Naive thymus-derived CD8-positive, alpha-beta T cell (primary cell): ENCODE measurements around the gene CRB1. TPM values are rescaled to one million over a fixed set of nuclear protein-coding genes. Genes with fewer than 3 reads are reported as not detected.

ENCODE experiments used
- ATAC-seq, 2 donors: fragments of 150-1000 bp; cut with Tn5 transposase in 1 of 2; sonication (Bioruptor Pico), chemical (Tn5 transposase) in 1 of 2; 1 replicate in 1 of 2; 2 replicates in 1 of 2; pipeline ENCODE4 v1.10.0; 2021; ENCODE audit warnings: mild to moderate bottlenecking in 2 of 2, moderate library complexity in 2 of 2
- POLR2A ChIA-PET: fragments of 350-600 bp; sonication (Branson Sonifier 250); formaldehyde crosslinking; loops from one replicate; lab custom pipeline; 2021; ENCODE audit warnings: antibody characterized with exemption; lab: Charles Lee
- DNase-seq, 10 donors: peaks; one replicate each; pipeline versions ENCODE4 v3.0.0 to v3.0.0-alpha.2; 2020 to 2022
- H3K27ac Mint-ChIP-seq, 10 donors: one replicate each; pipeline ENCODE4 v1.8.0; 2020 to 2022; ENCODE audit warnings: mild to moderate bottlenecking in 10 of 10, mixed read lengths in 10 of 10, moderate library complexity in 4 of 10, inconsistent platforms in 1 of 10
- H3K27me3 Mint-ChIP-seq, 5 donors: one replicate each; pipeline ENCODE4 v1.8.0; 2021 to 2022; ENCODE audit warnings: mixed read lengths in 5 of 5
- H3K36me3 Mint-ChIP-seq, 3 donors: one replicate each; pipeline ENCODE4 v1.8.0; 2020 to 2022; ENCODE audit warnings: mixed read lengths in 3 of 3, mild to moderate bottlenecking in 2 of 3, inconsistent platforms in 1 of 3
- H3K4me1 Mint-ChIP-seq, 4 donors: one replicate each; pipeline ENCODE4 v1.8.0; 2021 to 2022; ENCODE audit warnings: mixed read lengths in 4 of 4
- H3K4me3 Mint-ChIP-seq, 10 donors: one replicate each; pipeline ENCODE4 v1.8.0; 2020 to 2022; ENCODE audit warnings: mild to moderate bottlenecking in 10 of 10, mixed read lengths in 10 of 10, moderate library complexity in 6 of 10, inconsistent platforms in 1 of 10
- H3K9me3 Mint-ChIP-seq, 9 donors: one replicate each; pipeline ENCODE4 v1.8.0; 2020 to 2022; ENCODE audit warnings: mixed read lengths in 9 of 9, mild to moderate bottlenecking in 3 of 9, inconsistent platforms in 1 of 9, moderate library complexity in 1 of 9
- polyA plus RNA-seq, 3 donors: library from polyadenylated mRNA; unstranded; fragments of 300-500 nt; fragmentation: Illumina TruSeq; gene quantifications; one replicate each; pipeline ENCODE4 v1.2.3, GENCODE V29; 2021
- total RNA-seq, 8 experiments: library from RNA in 2 of 8; stranded (reverse) in 2 of 8; gene quantifications; one replicate each; pipeline ENCODE4 v1.2.3 and lab custom pipeline; 2021 to 2026

Gene CRB1
- total and polyA plus RNA-seq, 5 experiments from 2014 or later = 0.20 to 0.69 (median 0.48) TPM; not detected in 1

GRCh38 chr1:197464044-197464443 is 196.0 kb downstream of the CRB1 start:
- Mint-ChIP-seq H3K36me3 (no peaks in the 10 kb centered on the region), H3K4me3 (no peak overlapping the region), H3K27ac (no peak overlapping the region), H3K27me3 (peaks cover 0 to 9% (median 3%) of the 10 kb centered on the region in 5 donors), H3K9me3 (no peaks in the 10 kb centered on the region), H3K4me1 (no peaks in the 10 kb centered on the region)
- no peak for DNase-seq
- no peak for ATAC-seq
- POLR2A ChIA-PET = interaction anchor here (0.5 kb wide), 1 partner anchor 116 kb away, joined by 3 read pairs; no protein-coding TSS in a partner anchor

GRCh38 chr1:197465528-197466327 is 197.7 kb downstream of the CRB1 start:
- H3K27ac Mint-ChIP-seq = no peak overlapping the region
- no peaks in the 10 kb centered on the region for H3K9me3 Mint-ChIP-seq
- POLR2A ChIA-PET = interaction anchor here (0.6 kb wide), 1 partner anchor 11 kb away, joined by 4 read pairs; no protein-coding TSS in a partner anchor
- DNase-seq = no peak
- no peak overlapping the region for H3K4me3 Mint-ChIP-seq
- peaks cover 0 to 10% (median 6%) of the 10 kb centered on the region in 5 donors for H3K27me3 Mint-ChIP-seq
- H3K36me3 Mint-ChIP-seq = no peaks in the 10 kb centered on the region
- H3K4me1 Mint-ChIP-seq = peaks cover 0 to 5% (median 2%) of the 10 kb centered on the region in 4 donors
- ATAC-seq = no peak

- H3K9me3 Mint-ChIP-seq = no peaks in the 10 kb centered on the region
- ATAC-seq (no peak), DNase-seq (no peak)
- peaks cover 0 to 10% (median 6%) of the 10 kb centered on the region in 5 donors for H3K27me3 Mint-ChIP-seq
- peak overlapping the region in 1 of 10 donors; percentile 2 for H3K27ac Mint-ChIP-seq
- no peak overlapping the region for H3K4me3 Mint-ChIP-seq
- peaks cover 0 to 5% (median 2%) of the 10 kb centered on the region in 4 donors for H3K4me1 Mint-ChIP-seq
- H3K36me3 Mint-ChIP-seq = no peaks in the 10 kb centered on the region
- POLR2A ChIA-PET = no interaction called here
Measured at GRCh38 chr1:197466813-197467212, 198.8 kb downstream of the CRB1 start.

GRCh38 chr1:197467881-197468280 is 199.8 kb downstream of the CRB1 start:
- Mint-ChIP-seq H3K36me3 (no peaks in the 10 kb centered on the region), H3K4me1 (peaks cover 0 to 5% (median 2%) of the 10 kb centered on the region in 4 donors), H3K4me3 (no peak overlapping the region), H3K27ac (peak overlapping the region in 1 of 10 donors; percentile 75), H3K9me3 (no peaks in the 10 kb centered on the region), H3K27me3 (peaks cover 0 to 10% (median 6%) of the 10 kb centered on the region in 5 donors)
- POLR2A ChIA-PET = interaction anchor here (1.0 kb wide), 1 partner anchor 12 kb away, joined by 3 read pairs; no protein-coding TSS in a partner anchor
- DNase-seq (no peak), ATAC-seq (no peak)

GRCh38 chr1:197468543-197469175 is 200.6 kb downstream of the CRB1 start:
- H3K36me3 Mint-ChIP-seq = no peaks in the 10 kb centered on the region
- DNase-seq = no peak
- peaks cover 0 to 5% (median 2%) of the 10 kb centered on the region in 4 donors for H3K4me1 Mint-ChIP-seq
- no peak overlapping the region for H3K27ac Mint-ChIP-seq
- H3K27me3 Mint-ChIP-seq = peaks cover 0 to 10% (median 6%) of the 10 kb centered on the region in 5 donors
- no peak overlapping the region for H3K4me3 Mint-ChIP-seq
- POLR2A ChIA-PET = interaction anchor here (1.0 kb wide), 1 partner anchor 12 kb away, joined by 3 read pairs; no protein-coding TSS in a partner anchor
- no peaks in the 10 kb centered on the region for H3K9me3 Mint-ChIP-seq
- no peak for ATAC-seq

GRCh38 chr1:197469620-197470210 is 201.7 kb downstream of the CRB1 start:
- no peak for ATAC-seq
- H3K9me3 Mint-ChIP-seq = no peaks in the 10 kb centered on the region
- peaks cover 0 to 5% (median 2%) of the 10 kb centered on the region in 4 donors for H3K4me1 Mint-ChIP-seq
- peak overlapping the region in 2 of 10 donors; percentile 45 to 46 for H3K27ac Mint-ChIP-seq
- DNase-seq = no peak
- no peaks in the 10 kb centered on the region for H3K36me3 Mint-ChIP-seq
- H3K27me3 Mint-ChIP-seq = peaks cover 0 to 10% (median 6%) of the 10 kb centered on the region in 5 donors
- H3K4me3 Mint-ChIP-seq = no peak overlapping the region
- POLR2A ChIA-PET = no interaction called here

- ATAC-seq (no peak), DNase-seq (no peak)
- Mint-ChIP-seq H3K9me3 (no peaks in the 10 kb centered on the region), H3K36me3 (no peaks in the 10 kb centered on the region), H3K4me3 (no peak overlapping the region), H3K4me1 (peaks cover 0 to 5% (median 2%) of the 10 kb centered on the region in 4 donors), H3K27me3 (peaks cover 0 to 10% (median 6%) of the 10 kb centered on the region in 5 donors), H3K27ac (peak overlapping the region in 1 of 10 donors; percentile 45)
- POLR2A ChIA-PET = no interaction called here
Measured at GRCh38 chr1:197470330-197470729, 202.3 kb downstream of the CRB1 start.

- Mint-ChIP-seq H3K4me1 (peaks cover 0 to 7% (median 2%) of the 10 kb centered on the region in 4 donors), H3K4me3 (no peak overlapping the region), H3K27ac (no peak overlapping the region), H3K9me3 (no peaks in the 10 kb centered on the region), H3K27me3 (peaks cover 1 to 11% (median 6%) of the 10 kb centered on the region in 5 donors), H3K36me3 (no peaks in the 10 kb centered on the region)
- POLR2A ChIA-PET = no interaction called here
- ATAC-seq = no peak
- DNase-seq = no peak
Measured at GRCh38 chr1:197471248-197471985, 203.4 kb downstream of the CRB1 start.

GRCh38 chr1:197472141-197472540 is 204.1 kb downstream of the CRB1 start:
- POLR2A ChIA-PET = interaction anchor here (0.6 kb wide), 1 partner anchor 72 kb away, joined by 3 read pairs; no protein-coding TSS in a partner anchor
- Mint-ChIP-seq H3K4me1 (peaks cover 0 to 7% (median 2%) of the 10 kb centered on the region in 4 donors), H3K27me3 (peaks cover 1 to 11% (median 6%) of the 10 kb centered on the region in 5 donors), H3K36me3 (no peaks in the 10 kb centered on the region), H3K9me3 (no peaks in the 10 kb centered on the region), H3K27ac (no peak overlapping the region), H3K4me3 (no peak overlapping the region)
- DNase-seq = no peak
- ATAC-seq = no peak

- H3K9me3 Mint-ChIP-seq = no peaks in the 10 kb centered on the region
- peak overlapping the region in 3 of 10 donors; percentile 25 to 43 (median 33) for H3K27ac Mint-ChIP-seq
- DNase-seq (no peak), ATAC-seq (no peak)
- H3K36me3 Mint-ChIP-seq = no peaks in the 10 kb centered on the region
- peak overlapping the region in 1 of 10 donors; percentile 26 for H3K4me3 Mint-ChIP-seq
- H3K4me1 Mint-ChIP-seq = peaks cover 6 to 20% (median 17%) of the 10 kb centered on the region in 4 donors
- POLR2A ChIA-PET = interaction anchor here (0.6 kb wide), 1 partner anchor 12 kb away, joined by 3 read pairs; no protein-coding TSS in a partner anchor
- H3K27me3 Mint-ChIP-seq = peaks cover 0 to 10% (median 0%) of the 10 kb centered on the region in 5 donors
Measured at GRCh38 chr1:197480446-197480845, 212.4 kb downstream of the CRB1 start.

GRCh38 chr1:197481101-197481500 is 213.0 kb downstream of the CRB1 start:
- ATAC-seq (peak; percentile 76 to 83), DNase-seq (peak in 5 of 10 donors; percentile 4 to 42 (median 28))
- H3K9me3 Mint-ChIP-seq = no peaks in the 10 kb centered on the region
- peak overlapping the region in 7 of 10 donors; percentile 29 to 72 (median 67) for H3K4me3 Mint-ChIP-seq
- no peaks in the 10 kb centered on the region for H3K36me3 Mint-ChIP-seq
- H3K4me1 Mint-ChIP-seq = peaks cover 4 to 20% (median 17%) of the 10 kb centered on the region in 4 donors
- peak overlapping the region in 6 of 10 donors; percentile 9 to 76 (median 40) for H3K27ac Mint-ChIP-seq
- peaks cover 0 to 7% (median 0%) of the 10 kb centered on the region in 5 donors for H3K27me3 Mint-ChIP-seq
- POLR2A ChIA-PET = no interaction called here
